Thyroid gland (tissue), 4 donors: ENCODE results near the gene NCK1.

ENCODE experiments used
- POLR2A ChIP-seq, 2 donors: fragments of 450-650 bp; IDR thresholded peaks; one replicate each; pipeline ENCODE4 v1.6.1; 2017; ENCODE audit warnings: antibody characterized with exemption in 2 of 2, mild to moderate bottlenecking in 2 of 2, moderate library complexity in 1 of 2
- TF ChIP-seq, protein P1 (sequence below), 6 experiments: fragments of 200-600 bp in 3 of 6; fragments of 450-650 bp in 3 of 6; sonication (generic) in 3 of 6; IDR thresholded peaks; one replicate each; pipeline ENCODE4 v1.5.1; 2016 to 2019; ENCODE audit warnings: antibody characterized with exemption in 6 of 6, mild to moderate bottlenecking in 2 of 6, inconsistent platforms in 1 of 6, moderate library complexity in 1 of 6

DNA sequence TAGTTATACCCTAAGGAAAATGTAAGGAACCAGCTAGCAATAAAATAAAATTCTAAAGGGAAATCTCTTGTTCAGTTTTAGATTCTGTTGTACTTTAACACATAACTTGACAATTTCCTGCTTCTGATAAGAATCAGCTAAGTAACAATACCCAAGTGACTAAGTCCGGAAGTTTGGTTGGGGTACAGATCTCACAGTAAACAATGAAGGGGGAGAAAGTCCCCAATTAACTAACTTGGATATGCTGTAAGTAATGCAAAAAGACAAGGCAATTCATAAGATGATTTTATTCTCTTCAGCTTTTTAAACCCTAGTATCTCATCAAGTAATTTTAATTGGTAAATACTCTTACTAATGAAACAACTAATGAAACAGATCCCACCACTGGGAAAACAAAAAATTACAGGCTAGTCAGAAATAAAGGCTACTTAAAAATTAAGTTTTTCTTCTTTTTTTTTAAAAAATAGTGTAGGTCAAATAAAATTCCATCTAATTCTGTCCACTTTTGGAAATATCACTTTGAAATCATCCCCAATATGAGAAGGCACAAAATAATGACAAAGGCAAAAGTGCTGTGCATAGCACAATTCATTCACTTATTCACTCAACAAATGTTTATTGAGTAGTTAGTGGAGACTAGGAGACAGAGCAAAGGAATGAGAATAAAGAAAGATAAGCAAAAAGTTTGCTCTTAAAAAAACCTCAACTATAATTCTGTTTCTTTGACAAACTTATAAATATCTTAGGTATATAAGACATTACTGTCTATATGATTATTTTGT, 58.0 kb downstream of the NCK1 start:
- TF ChIP-seq, protein P1, sequence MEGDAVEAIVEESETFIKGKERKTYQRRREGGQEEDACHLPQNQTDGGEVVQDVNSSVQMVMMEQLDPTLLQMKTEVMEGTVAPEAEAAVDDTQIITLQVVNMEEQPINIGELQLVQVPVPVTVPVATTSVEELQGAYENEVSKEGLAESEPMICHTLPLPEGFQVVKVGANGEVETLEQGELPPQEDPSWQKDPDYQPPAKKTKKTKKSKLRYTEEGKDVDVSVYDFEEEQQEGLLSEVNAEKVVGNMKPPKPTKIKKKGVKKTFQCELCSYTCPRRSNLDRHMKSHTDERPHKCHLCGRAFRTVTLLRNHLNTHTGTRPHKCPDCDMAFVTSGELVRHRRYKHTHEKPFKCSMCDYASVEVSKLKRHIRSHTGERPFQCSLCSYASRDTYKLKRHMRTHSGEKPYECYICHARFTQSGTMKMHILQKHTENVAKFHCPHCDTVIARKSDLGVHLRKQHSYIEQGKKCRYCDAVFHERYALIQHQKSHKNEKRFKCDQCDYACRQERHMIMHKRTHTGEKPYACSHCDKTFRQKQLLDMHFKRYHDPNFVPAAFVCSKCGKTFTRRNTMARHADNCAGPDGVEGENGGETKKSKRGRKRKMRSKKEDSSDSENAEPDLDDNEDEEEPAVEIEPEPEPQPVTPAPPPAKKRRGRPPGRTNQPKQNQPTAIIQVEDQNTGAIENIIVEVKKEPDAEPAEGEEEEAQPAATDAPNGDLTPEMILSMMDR (IDR thresholded peaks at IDR 0.05): no peak
- TF ChIP-seq POLR2A (IDR thresholded peaks at IDR 0.05): no peak
